DOHH2 (cell line): Measurements from ENCODE around the gene NLK.

Experiments
- H3F3A ChIP-seq: fragments of 200-600 bp; sonication (generic), shearing (Covaris generic); 2 replicates; pipeline ENCODE4 v1.6.0; 2016; ENCODE audit warnings: antibody characterized with exemption, mild to moderate bottlenecking; ENCODE audit not compliant: control insufficient read depth, insufficient read depth
- H3K27ac ChIP-seq: fragments of 200-600 bp; sonication (generic); 2 replicates; pipeline ENCODE4 v1.5.1; 2014; ENCODE audit warnings: low read depth, mild to moderate bottlenecking, low read length, moderate library complexity
- H3K27me3 ChIP-seq: fragments of 200-600 bp; sonication (generic); 2 replicates; pipeline ENCODE4 v1.6.1; 2014; ENCODE audit warnings: mild to moderate bottlenecking, low read length, mixed read lengths; ENCODE audit not compliant: control insufficient read depth
- H3K36me3 ChIP-seq: fragments of 200-600 bp; sonication (generic); 2 replicates; pipeline ENCODE4 v1.6.1; 2014; ENCODE audit warnings: mild to moderate bottlenecking, low read length, moderate library complexity, mixed read lengths; ENCODE audit not compliant: control insufficient read depth
- H3K4me1 ChIP-seq: fragments of 200-600 bp; sonication (generic); 2 replicates; pipeline ENCODE4 v1.6.1; 2014; ENCODE audit warnings: mild to moderate bottlenecking, low read length, mixed read lengths; ENCODE audit not compliant: control insufficient read depth
- H3K4me2 ChIP-seq: fragments of 200-600 bp; sonication (generic); 2 replicates; pipeline ENCODE4 v1.6.0; 2014; ENCODE audit warnings: mild to moderate bottlenecking, low read length, moderate library complexity
- H3K4me3 ChIP-seq: fragments of 200-600 bp; sonication (generic); 2 replicates; pipeline ENCODE4 v1.5.1; 2014; ENCODE audit warnings: mild to moderate bottlenecking, low read length, mixed read lengths
- H3K79me2 ChIP-seq: fragments of 200-600 bp; sonication (generic); 2 replicates; pipeline ENCODE4 v1.6.1; 2014; ENCODE audit warnings: mild to moderate bottlenecking, low read length, mixed read lengths; ENCODE audit not compliant: control insufficient read depth
- H3K9me2 ChIP-seq: fragments of 200-600 bp; sonication (generic); replicated peaks from 2 replicates; pipeline ENCODE4 v1.6.1; 2014; ENCODE audit warnings: mild to moderate bottlenecking, low read length, mixed read lengths; ENCODE audit not compliant: control insufficient read depth
- H3K9me3 ChIP-seq: fragments of 200-600 bp; sonication (generic); 2 replicates; pipeline ENCODE4 v1.6.1; 2014; ENCODE audit warnings: antibody characterized with exemption, low read length, mixed read lengths; ENCODE audit not compliant: control insufficient read depth, insufficient read depth
- H4K20me1 ChIP-seq: fragments of 200-600 bp; sonication (generic); 2 replicates; pipeline ENCODE4 v1.6.0; 2014; ENCODE audit warnings: low read depth, mild to moderate bottlenecking, antibody characterized with exemption, low read length, moderate library complexity; ENCODE audit not compliant: control insufficient read depth, insufficient read depth
- EZH2phosphoT487 ChIP-seq: fragments of 200-600 bp; sonication (generic); IDR thresholded peaks from 2 replicates; pipeline ENCODE4 v1.6.1; 2017; ENCODE audit warnings: borderline replicate concordance, mild to moderate bottlenecking, antibody characterized with exemption, low read length, moderate library complexity, mixed read lengths
- TF ChIP-seq, protein P1 (sequence below): fragments of 200-600 bp; sonication (generic); IDR thresholded peaks from one replicate; pipeline ENCODE4 v1.5.1; 2014; ENCODE audit warnings: antibody characterized with exemption, mild to moderate bottlenecking, low read depth, low read length; ENCODE audit not compliant: poor library complexity, severe bottlenecking

The NLK gene

DNA sequence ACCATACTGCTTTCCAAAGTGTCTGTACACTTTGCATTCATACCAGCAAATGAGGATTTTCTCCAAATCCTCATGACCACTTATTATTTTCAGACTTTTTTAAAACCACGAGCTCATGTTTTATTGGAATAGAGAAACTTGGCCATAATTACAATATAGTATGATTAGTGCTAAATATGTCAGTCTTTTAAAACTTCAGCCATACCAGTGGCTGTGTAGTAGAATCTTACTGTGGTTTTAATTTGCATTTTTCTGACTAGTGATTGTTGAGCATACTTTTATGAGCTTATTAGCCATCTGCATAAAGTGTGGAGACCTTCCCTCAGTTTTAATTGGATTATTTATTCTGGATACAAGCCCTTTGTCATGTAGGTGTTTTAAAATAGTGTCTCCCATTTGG, 57.8 kb downstream of the NLK start:
- H3K36me3 ChIP-seq = peaks cover 14% of the 10 kb centered on the region
- H3K4me2 ChIP-seq = peak overlapping the region; percentile 20; the same call in 1 of the 2 replicates
- no peaks in the 10 kb centered on the region for H3K9me2 ChIP-seq
- no peak for TF ChIP-seq EZH2phosphoT487
- TF ChIP-seq, protein P1, sequence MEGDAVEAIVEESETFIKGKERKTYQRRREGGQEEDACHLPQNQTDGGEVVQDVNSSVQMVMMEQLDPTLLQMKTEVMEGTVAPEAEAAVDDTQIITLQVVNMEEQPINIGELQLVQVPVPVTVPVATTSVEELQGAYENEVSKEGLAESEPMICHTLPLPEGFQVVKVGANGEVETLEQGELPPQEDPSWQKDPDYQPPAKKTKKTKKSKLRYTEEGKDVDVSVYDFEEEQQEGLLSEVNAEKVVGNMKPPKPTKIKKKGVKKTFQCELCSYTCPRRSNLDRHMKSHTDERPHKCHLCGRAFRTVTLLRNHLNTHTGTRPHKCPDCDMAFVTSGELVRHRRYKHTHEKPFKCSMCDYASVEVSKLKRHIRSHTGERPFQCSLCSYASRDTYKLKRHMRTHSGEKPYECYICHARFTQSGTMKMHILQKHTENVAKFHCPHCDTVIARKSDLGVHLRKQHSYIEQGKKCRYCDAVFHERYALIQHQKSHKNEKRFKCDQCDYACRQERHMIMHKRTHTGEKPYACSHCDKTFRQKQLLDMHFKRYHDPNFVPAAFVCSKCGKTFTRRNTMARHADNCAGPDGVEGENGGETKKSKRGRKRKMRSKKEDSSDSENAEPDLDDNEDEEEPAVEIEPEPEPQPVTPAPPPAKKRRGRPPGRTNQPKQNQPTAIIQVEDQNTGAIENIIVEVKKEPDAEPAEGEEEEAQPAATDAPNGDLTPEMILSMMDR = no peak
- peaks cover 48% of the 10 kb centered on the region for H3K4me1 ChIP-seq
- no peaks in the 10 kb centered on the region for H3K27me3 ChIP-seq
- H3K27ac ChIP-seq = no peak overlapping the region
- peaks cover 56% of the 10 kb centered on the region for H3K79me2 ChIP-seq
- no peaks in the 10 kb centered on the region for H3K9me3 ChIP-seq
- no peaks in the 10 kb centered on the region for H4K20me1 ChIP-seq
- H3K4me3 ChIP-seq = no peak overlapping the region
- no peaks in the 10 kb centered on the region; the same call in 1 of the 2 replicates for H3F3A ChIP-seq

DNA sequence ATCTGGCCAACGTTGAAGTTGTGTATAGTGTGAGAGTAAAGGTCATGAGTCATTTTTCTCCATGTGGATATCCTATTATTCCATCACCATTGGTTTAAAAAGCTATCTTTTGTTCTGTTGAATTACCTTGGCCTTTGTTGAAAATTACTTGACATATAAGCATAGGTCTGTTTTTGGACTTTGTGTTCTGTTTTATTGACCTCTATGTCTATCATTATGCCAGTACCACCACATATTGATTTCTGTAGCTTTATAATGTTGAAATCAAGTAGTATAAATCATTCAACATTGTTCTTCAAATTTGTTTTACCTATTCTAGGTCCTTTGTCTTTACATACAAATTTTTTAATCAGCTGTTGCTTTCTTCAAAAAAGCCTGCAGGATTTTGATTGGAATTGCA, 58.5 kb downstream of the NLK start:
- TF ChIP-seq EZH2phosphoT487 = no peak
- TF ChIP-seq, protein P1 = no peak
- peaks cover 14% of the 10 kb centered on the region for H3K36me3 ChIP-seq
- no peaks in the 10 kb centered on the region for H3K27me3 ChIP-seq
- no peak overlapping the region for H3K27ac ChIP-seq
- H3K4me1 ChIP-seq = peaks cover 42% of the 10 kb centered on the region
- H4K20me1 ChIP-seq = no peaks in the 10 kb centered on the region
- H3K9me2 ChIP-seq = no peaks in the 10 kb centered on the region
- no peak overlapping the region for H3K4me2 ChIP-seq
- no peak overlapping the region for H3K4me3 ChIP-seq
- peaks cover 52% of the 10 kb centered on the region for H3K79me2 ChIP-seq
- H3K9me3 ChIP-seq = no peaks in the 10 kb centered on the region
- no peaks in the 10 kb centered on the region; the same call in 1 of the 2 replicates for H3F3A ChIP-seq

DNA sequence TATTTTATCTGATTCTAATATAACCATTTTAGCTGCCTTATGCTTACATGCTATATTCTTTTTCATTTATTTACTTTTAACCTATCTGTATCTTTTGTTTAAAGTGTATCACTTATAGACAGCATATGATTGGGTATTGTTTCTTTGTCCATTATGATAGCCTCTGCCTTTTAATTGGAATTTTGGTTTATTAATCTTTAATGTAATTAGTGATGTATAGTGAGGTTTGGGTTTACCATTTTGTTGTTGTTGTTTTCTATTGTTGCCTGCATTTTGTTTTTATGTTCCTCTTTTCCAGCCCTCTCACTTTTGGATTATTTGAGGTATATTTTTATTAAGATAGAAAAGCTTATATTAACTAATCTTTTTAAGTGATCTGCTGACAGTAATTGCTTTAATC, 59.4 kb downstream of the NLK start:
- peaks cover 42% of the 10 kb centered on the region for H3K79me2 ChIP-seq
- H3K9me3 ChIP-seq = no peaks in the 10 kb centered on the region
- H4K20me1 ChIP-seq = no peaks in the 10 kb centered on the region
- no peaks in the 10 kb centered on the region for H3F3A ChIP-seq
- peaks cover 14% of the 10 kb centered on the region for H3K36me3 ChIP-seq
- no peak overlapping the region for H3K4me3 ChIP-seq
- no peak for TF ChIP-seq EZH2phosphoT487
- TF ChIP-seq, protein P1 = no peak
- peaks cover 32% of the 10 kb centered on the region for H3K4me1 ChIP-seq
- H3K9me2 ChIP-seq = no peaks in the 10 kb centered on the region; the same call in 1 of the 2 replicates
- no peak overlapping the region for H3K27ac ChIP-seq
- no peaks in the 10 kb centered on the region for H3K27me3 ChIP-seq
- no peak overlapping the region for H3K4me2 ChIP-seq
